DND-41 (cell line): ENCODE data around the gene PPP1R15B.

Source experiments
- CTCF ChIP-seq: IDR thresholded peaks from 2 replicates; pipeline ENCODE4 v1.5.1; 2012; ENCODE audit warnings: borderline replicate concordance, low read length, moderate library complexity, mild to moderate bottlenecking; ENCODE audit not compliant: poor library complexity, severe bottlenecking; ENCODE audit errors: extremely low read depth
- EZH2 ChIP-seq: IDR thresholded peaks from 3 replicates; pipeline ENCODE4 v1.6.1; 2012; ENCODE audit warnings: borderline replicate concordance, low read depth, mild to moderate bottlenecking, moderate library complexity, low read length, inconsistent platforms; ENCODE audit not compliant: severe bottlenecking

GRCh38 chr1:204411451-204412204, at the start of gene PPP1R15B:
- no peak for TF ChIP-seq CTCF
- TF ChIP-seq EZH2: no peak
